GM18870 (cell line): ENCODE measurements around the gene PDGFC.
A peak's percentile ranks its signal among the peaks of the same experiment; 100 is the strongest.

Experiments
- ATAC-seq: cut with Tn5 transposase; IDR thresholded peaks from one replicate; pipeline ENCODE4 v1.9.1; 2021; ENCODE audit warnings: moderate library complexity; ENCODE audit not compliant: unreplicated experiment

Gene PDGFC, protein sequence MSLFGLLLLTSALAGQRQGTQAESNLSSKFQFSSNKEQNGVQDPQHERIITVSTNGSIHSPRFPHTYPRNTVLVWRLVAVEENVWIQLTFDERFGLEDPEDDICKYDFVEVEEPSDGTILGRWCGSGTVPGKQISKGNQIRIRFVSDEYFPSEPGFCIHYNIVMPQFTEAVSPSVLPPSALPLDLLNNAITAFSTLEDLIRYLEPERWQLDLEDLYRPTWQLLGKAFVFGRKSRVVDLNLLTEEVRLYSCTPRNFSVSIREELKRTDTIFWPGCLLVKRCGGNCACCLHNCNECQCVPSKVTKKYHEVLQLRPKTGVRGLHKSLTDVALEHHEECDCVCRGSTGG

DNA sequence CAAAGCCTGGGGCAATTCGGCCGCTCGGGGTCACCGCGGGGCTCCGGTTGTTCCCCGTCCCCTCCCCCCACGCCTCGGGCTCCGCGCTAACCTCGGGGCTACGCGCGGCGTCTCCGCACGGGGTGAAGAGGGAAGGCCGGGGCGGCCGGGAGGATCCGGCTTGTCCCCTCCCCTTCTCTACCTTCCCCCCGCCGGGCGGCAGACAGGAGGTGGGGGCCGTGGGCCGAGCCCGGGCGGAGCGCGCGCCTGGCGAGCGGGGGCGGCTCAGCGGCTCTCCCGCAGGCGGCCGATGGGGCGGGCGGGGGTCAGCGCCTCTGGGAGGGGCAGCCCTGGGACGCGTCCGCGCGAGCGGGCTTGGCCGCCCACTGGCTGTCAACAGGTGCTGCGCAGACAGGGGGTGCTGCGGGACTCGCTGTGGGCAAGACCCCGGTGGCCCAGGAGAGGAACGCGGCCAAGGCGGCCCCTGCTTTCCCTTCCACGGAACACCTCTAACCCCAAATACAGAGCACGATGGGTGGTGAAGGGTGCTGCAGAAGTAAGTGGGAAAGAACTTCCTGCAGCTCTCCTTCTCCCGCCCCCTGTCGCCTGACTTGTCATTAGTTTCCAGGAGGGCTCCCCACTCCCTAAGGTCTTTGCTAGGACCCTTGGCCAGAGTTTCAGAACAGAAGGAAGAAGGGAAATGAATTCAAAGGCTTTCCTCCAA, at the start of gene PDGFC:
Gene PDGFC, minus strand, starts transcription at position 124 of the 703 bp plus-strand sequence. CDS start 896 bp downstream, outside the sequence.
- ATAC-seq: no peak

DNA sequence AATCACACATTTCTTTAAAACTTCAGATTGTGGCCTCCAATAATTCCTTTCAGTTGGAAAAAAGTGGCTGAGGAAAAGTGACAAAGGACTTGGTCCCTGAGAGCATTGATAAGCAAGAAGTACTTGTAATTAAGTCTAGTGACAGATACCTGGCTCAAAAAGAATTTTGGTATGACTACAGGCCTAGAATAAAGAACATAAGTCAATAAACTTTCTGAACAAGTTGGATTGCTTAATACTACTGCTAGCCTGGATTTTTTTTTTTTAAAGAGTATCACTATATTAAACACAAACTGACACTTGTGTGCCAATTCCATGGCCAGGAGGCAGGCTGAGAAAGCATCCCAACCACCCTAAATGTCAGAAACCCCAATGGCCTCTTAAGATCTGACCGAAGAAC, 49.3 kb upstream of the PDGFC start:
- ATAC-seq: no peak

DNA sequence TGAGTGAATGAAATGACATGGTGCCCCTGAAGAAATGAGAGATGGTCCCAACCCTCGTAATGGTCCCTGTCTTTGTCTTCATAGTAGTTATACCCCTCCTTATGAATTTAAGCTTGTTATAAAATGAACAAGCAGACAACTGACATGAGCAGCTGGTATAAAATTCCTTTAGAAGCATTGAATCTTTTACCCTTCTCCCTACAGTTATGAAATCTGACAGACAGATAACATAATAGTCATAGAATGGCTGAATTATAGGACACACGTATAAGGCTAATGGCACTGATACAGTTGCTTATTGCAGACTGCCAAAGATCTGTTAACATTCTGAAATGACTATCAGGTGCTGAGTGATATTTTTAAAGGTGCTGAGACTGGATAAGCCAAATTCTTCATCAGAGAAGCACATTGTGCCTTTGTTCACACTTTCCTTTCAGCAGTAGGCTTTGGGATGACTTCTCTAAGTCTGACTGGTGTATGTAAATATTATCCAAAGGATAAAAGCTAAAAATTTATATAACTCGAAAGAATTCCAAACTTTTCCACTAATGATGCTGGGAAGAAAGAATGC, 47.4 kb upstream of the PDGFC start:
- no peak for ATAC-seq

DNA sequence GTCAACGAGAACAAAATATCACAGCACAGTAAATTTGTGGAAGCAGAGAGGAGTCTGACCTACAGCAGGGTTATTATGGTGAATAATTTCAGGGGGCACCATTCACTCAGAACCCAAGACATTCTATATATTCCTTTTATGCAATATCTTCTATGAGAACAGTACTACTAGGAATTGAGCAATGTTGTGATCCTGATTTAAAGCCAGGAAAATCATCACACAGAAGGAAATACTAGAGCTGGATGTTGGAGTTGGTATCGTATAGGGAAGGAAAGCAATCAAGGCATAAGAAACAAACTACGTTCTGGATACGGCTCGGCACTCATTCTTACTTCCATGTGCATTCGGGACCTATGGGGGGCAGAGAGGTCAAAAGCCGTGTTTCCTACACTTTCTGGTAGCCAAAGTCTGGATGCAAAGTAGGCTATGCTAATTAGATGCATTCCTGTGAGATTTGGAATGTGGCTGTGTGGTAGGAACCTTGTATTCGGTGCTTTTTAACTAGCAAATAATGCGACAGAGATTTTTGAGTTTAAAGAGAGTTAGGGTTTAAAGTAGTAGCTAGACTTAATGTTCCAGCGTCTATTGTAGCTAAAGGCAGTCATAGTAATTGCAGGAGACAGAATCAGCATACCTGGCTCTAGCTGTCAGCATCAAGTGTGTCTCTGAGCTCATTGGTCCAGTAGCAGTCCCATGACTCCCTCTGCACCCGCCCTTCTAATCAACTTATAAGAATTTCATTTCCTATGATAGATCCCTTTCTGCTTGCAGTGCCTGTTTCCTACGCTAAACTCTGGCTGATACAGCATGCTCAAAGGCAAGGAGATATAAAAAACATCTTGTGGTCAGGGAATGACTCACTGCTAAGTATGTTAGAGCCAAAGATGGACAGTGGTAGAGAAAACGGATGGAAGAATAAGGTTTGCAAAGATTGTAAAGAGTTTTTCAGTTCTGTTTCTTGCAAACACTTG, 43.3 kb upstream of the PDGFC start:
- ATAC-seq: peak; percentile 95

DNA sequence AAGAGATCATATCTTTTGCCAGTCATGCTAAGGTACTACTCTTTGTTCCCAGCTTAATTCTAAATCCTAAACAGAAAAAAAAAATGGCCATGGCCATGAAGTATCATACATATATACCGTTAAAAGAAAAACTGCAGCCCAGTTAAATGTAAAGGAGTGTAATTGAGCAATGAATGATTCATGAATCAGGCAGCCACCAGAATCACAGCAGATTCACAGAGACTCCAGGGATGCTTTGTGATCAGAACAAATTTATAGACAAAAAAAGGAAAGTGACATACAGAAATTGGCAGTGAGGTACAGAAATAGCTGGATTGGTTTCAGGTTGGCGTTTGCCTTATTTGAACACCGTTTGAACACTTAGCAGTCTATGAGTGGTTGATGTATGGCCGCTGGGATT, 42.1 kb upstream of the PDGFC start:
- no peak for ATAC-seq

DNA sequence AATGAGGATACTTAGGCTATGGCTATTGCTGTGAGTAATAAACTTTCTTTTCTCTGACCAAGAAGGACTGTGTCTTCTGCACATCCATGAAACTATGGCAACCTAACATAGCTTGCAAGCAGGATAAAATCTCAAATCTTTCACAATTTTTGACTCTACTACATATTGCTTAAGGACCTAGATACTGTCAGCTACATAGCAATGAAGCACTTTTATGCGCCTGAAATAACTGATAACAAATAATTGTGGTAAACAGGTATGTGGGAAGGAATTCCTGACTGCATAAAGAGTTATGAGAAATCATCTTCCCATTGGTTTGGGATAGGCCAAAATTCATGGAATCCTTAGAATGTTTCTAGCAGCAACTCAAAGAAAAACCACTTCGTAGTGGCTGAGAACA, 41.2 kb upstream of the PDGFC start:
- no peak for ATAC-seq

DNA sequence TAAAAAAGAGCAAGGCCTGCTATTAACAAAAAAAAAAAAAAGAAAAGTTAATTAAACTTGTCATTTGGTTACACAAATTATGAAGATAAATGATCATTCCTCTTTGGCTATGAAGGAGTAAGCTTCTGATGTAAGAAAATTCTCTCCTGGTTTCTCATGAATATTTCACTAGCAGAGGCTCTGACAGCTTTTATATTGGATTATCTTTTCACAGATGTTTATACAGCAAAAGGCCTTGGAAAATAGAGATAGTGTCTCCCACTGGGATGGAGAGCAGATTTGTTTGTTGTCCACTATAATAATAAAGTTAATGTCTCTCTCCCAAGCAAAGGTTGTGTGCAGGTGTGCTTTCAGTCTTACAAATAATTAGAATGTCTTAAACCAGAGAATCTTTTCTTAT, 40.7 kb upstream of the PDGFC start:
- no peak for ATAC-seq

DNA sequence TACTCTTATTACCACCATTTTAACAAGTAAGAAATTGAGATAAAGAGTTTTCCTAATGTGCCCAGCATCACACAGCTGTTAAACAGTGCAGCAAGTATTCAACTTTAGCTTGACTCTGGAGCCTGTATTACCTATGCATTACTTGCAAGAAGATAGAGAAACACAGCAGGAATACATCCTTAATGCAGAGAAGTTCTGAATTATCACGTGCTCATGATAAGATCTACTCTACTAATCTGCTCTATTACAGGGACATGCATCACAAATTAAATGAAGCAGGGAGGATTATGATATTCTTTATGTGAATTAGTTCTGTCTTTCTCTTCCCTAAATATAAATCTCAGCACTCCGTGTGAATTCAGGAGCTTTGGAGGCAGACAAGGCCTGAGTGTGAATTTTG, 39.0 kb upstream of the PDGFC start:
- ATAC-seq: no peak

DNA sequence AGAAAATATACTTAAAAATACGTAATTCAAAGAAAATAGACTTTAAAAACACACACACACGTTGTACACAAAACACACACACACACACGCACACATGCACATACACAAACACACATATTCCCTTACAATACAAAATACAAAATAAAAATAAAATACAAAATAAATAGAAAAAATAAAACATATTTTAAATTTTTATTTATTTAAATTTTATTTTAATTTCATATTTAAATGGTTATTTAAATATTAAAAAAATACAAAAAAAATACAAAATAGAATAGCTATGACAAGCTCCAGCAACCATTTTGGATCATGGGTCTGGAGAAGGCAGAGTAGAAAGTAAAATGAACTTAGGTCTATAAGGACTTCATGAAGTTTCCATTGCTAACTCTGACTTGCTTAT, 34.2 kb upstream of the PDGFC start:
- no peak for ATAC-seq

DNA sequence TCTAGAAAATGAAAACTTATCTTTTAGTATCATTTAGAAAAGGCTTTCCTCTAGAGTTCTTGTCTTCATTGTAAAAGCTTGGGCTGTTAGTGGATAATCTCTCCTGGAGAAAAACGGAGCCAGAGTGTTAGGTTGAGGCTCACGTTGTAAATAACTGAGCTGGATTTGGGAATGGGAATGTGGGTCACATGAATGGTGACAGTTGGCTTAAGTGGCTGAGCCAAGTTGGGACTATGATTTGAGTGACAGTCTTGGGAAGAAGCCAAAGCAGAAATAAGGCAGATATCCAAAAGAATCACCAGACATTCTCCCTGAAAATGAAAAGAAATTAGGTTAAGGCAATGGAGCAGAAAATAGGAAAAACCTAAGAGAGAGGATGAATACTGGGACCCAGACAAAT, 33.6 kb upstream of the PDGFC start:
- no peak for ATAC-seq

DNA sequence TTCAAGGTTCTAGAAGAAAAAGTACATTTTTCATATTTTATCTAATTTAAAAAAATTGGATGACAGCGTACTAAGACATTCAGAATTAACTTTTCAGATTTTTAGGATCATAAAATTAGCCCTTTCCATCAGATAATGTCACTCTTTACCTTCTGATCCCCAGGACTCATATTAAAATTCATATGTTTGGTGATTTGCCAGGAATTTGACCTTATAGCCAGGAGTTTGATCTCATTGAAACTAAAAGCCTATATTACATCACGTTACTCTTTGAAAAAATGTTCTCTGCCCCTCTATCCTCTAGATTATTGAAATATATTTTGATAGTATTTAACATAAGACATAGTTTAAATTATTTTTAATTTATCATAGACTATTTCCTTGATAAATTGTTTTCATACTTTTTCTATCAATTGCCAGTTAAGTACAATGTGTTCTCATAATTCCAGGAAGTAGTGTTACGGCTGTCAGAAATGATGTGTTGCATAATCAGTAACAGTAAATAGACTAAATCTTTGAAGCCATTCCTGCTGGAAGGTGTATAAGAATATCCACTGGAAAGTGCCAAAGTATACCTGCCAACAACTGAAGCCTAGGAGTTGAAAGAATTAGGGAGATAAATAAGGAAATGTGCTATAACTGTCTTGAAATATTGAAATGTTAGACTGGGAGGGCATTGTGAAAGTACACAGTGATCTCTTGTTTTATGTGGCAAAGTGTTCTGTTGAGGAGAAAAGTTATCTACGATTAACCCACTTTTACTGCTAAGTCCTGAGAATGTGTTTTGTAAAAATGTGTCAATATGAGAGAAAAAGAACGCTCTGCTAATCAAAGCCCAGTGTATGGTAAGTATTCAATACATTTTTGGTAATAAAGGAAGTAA, 32.9 kb upstream of the PDGFC start:
- no peak for ATAC-seq

DNA sequence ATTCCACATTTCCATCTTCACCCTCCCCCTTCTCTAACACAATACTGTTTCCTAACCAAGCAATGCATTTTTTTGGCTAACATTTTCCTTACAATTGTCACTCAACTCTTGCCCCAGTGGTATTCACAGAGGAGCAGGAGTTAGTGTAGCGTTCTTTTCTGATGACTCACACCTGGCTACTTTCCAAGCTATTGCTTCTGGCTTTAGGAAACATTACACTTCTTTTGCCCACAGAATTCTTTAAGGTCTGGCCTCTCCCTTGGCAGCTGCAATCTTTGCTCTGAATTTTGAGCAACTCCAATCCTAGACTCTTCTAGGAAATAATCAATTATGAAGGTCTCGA, 27.5 kb upstream of the PDGFC start:
- no peak for ATAC-seq

DNA sequence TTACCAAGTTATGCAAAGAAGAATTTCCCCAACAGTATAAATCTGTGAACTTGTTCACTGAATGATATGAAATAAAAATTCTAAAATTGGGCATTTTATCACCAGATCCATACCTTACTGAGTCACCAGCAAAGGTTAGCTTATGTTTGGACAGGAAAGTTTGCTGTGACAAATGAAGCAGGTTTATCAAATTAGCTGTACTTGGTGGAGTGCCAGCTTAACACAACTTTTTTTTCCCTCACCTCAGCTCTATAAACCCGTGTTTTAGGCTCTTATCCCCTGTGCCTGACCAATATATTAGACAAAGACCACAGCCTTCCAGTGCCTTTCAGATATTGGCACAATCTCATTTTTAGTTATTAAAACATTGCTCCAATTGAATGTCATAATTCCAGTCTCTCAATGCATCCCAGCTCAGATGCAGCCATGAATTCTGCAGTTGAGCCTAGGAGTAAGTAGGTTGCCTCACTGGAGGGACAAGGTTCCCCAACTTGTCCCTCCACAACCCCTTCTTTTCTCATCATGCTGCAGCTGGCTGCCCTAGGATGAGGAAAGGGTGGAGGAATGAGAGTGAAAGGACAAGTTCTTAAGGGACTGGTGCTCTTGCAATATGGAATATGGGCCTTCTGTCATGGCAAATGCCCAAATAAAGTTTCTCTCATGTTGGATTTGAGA, 27.0 kb upstream of the PDGFC start:
- no peak for ATAC-seq

DNA sequence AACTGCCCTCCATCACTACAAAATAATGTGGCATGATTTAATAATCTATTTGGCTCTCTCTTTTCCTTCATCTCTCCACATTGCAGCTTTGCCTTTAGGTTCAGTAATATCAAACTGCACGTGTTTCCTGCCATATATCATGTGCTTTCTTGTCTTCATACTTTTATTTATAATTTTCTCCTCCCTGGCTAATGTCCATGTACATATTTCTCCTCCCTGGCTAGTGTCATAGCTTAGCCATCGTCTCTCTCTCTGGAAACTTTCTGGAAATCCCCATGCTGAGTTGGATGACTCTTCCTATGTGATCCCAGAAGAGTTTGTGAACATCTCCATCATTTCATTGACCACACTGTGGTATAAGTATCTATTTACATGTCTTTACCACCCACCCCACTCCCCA, 21.3 kb upstream of the PDGFC start:
- ATAC-seq: no peak

DNA sequence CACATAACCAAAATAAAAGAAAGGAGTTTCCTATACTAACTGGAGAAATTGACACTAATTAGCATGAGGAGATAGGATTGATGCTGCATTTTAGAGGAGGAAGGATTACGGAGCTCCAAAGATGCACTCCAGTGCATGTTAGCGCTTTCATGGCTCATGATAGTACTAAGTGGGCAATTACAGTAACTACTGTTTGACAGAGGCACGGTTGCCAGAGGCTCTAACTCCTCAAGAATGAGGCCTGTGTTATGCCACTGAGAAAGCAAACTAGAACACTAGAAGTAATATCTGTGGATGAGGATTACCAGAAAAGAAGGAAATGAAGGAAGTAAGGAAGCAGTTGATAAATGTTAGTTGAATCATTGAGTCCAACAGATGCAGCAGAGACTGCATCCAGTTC, 19.6 kb upstream of the PDGFC start:
- no peak for ATAC-seq

DNA sequence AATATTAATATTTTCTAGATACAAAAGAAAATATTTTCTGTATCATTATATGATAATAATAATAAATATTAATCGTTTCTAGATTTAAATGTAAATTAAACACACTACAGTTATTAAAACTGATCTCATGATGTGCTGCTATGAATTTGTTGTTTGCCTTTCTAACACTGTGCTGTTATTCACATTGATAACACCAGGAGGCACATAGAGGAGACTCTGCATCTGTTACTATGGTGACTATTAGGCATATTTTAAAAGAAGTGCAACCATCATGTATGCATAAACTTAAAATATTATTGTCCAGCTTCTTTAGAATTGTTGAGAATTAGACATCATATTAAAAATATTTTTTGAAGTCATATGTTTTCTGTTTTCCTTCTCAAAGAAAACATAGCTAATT, 11.8 kb upstream of the PDGFC start:
- no peak for ATAC-seq

DNA sequence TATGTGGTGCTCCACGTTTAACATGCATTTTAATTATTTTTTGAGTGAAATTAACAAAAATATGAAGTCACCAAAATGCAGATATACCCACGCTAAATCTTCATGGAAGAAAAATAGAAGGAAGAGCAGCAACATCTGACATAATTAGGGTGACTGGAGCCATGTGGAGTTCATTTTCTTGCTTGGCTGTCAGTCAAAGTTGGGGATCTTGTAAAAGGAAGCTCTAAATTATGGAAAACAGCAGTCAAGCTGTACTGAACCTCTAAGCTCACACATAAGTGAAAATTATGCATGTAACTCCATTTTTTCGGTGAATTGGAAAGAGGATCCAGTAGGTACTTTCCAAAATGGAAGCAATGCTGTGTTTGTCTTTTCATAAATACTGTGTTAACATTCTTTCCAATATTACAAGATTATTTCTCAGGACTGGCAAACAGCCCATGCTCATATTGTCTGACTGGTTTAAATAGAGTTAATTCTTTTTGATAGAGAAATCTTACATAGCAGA, 9.7 kb upstream of the PDGFC start:
- ATAC-seq: no peak

DNA sequence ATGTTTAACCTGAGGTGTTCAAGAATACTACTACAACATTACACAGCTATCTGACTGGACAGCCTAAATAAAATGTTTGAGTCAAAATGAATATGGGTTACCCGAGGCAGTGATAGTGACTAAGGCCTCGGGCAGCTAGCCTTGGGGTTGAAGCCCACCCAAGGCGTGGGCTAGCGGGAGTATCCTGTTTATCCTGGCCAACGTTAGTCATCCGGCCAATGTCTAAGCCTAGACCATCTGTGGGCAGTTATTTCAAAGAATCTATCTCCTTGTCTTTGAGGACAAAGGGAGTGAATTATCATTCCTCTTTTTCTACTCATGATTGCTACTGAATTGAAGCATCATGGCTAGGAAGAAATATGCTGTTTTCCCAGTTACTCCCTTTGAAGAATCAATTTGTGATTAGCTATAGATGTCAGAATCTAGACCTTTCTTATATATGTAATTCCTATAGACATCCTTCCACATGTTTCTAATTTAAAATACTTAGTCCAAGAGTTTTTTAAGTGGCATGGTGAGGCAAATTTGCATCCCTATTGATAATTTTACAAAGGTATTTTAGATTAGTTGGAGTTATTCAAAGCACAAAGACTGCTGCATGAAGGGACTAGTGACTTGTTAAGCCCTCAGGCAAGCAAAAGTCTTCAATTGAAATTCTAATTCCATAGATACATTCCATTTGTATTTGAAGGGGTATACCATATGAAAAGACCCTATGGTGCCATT, 6.0 kb upstream of the PDGFC start:
- ATAC-seq: no peak

DNA sequence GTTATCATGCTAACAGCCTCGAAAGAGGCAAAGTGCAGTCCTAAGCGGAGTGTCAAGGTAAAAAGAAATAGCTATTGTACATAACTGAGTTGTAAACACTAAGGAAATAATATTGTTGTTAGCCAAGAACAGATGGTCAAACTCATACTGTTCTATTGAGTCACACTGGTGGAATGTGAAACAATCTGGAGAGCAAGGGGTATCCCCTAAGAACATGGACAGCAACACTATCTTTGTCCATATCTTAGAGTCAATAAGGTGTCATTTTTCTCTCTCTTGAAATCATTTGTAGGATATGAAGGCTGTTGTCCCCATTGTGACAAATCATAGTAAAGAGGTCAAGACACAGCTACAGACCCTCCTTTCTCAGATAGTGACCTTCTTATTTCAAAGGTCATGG, 4.5 kb upstream of the PDGFC start:
- no peak for ATAC-seq
